ENCODE results near the gene PDE8B.

- TF ChIP-seq MAX (IDR thresholded peaks at IDR 0.05), result no peak
- TF ChIP-seq ZBTB7A (IDR thresholded peaks at IDR 0.05; ENCODE audit: low read depth), result no peak
- TF ChIP-seq TAF1 (IDR thresholded peaks at IDR 0.05; ENCODE audit: low read depth), result no peak
- no peak for TF ChIP-seq NFIC (IDR thresholded peaks at IDR 0.05)
- TF ChIP-seq EP300 (IDR thresholded peaks at IDR 0.05; ENCODE audit: borderline replicate concordance), result no peak
Measured at GRCh38 chr5:77308154-77308960, 97.9 kb downstream of the PDE8B start.

Measured in Ishikawa (cell line).